HCT116 (cell line): Measurements from ENCODE around the gene OR8G1. TPM values are rescaled to one million over a fixed set of nuclear protein-coding genes. Genes with fewer than 3 reads are reported as not detected.

Experiments
- ATAC-seq: fragments of 200-7000 bp; cut with Tn5 transposase; 2 replicates; pipeline ENCODE4 v1.9.1; 2020; ENCODE audit warnings: mild to moderate bottlenecking, moderate library complexity
- BruUV-seq: library from RNA; stranded (reverse); fragments of 400-500 nt; replicated peaks from 2 replicates; lab custom pipeline; 2021; lab: Mats Ljungman, UMichigan
- CTCF ChIA-PET: fragments of 300-600 bp; sonication (Branson Sonifier 250); formaldehyde crosslinking; loops from one replicate; lab custom pipeline; 2021; ENCODE audit warnings: antibody characterized with exemption; lab: Charles Lee
- POLR2A ChIA-PET: fragments of 300-600, 350-600 bp; sonication (Branson Sonifier 250); formaldehyde crosslinking; loops from one replicate; lab custom pipeline; 2021; ENCODE audit warnings: antibody characterized with exemption; lab: Charles Lee
- RAD21 ChIA-PET, 2 experiments: fragments of 300-600 bp; sonication (Branson Sonifier 250); formaldehyde crosslinking; loops; one replicate each; lab custom pipeline; 2023; ENCODE audit warnings: low total read pairs in 2 of 2; ENCODE audit not compliant: uncharacterized antibody in 2 of 2, unreplicated experiment in 2 of 2, low non-redundant PET in 1 of 2; lab: Charles Lee
- DNase-seq: peaks from one replicate; pipeline ENCODE4 v3.0.0-alpha.2; 2010; ENCODE audit warnings: low read depth, low spot score
- H2AFZ ChIP-seq: fragments of 200-600 bp; shearing (Covaris generic), sonication (generic); 2 replicates; pipeline ENCODE4 v1.6.1; 2017; ENCODE audit warnings: low read depth, mixed run types, mixed read lengths, antibody characterized with exemption, low read length; ENCODE audit not compliant: poor library complexity, severe bottlenecking
- H3K27ac ChIP-seq: 2 replicates; pipeline ENCODE4 v1.5.1; 2012; ENCODE audit warnings: low read depth, low read length
- H3K27me3 ChIP-seq: fragments of 200-600 bp; sonication (generic); 2 replicates; pipeline ENCODE4 v1.6.1; 2016; ENCODE audit warnings: mixed run types, low read length, mixed read lengths; ENCODE audit not compliant: insufficient read depth
- H3K36me3 ChIP-seq, 2 experiments: fragments of 200-500 bp in 1 of 2; fragments of 200-600 bp in 1 of 2; sonication (Bioruptor generic) in 1 of 2; sonication (generic) in 1 of 2; 2 replicates each; pipeline versions ENCODE4 v1.5.1 to v1.6.1; 2014 to 2016; ENCODE audit warnings: low read length in 2 of 2, inconsistent platforms in 1 of 2, mixed read lengths in 1 of 2, mixed run types in 1 of 2; ENCODE audit not compliant: insufficient read depth in 2 of 2, control insufficient read depth in 1 of 2
- H3K4me1 ChIP-seq, 2 experiments: fragments of 200-600 bp in 1 of 2; sonication (generic) in 1 of 2; 2 replicates each; pipeline versions ENCODE4 v1.5.1 to v1.6.1; 2012 to 2017; ENCODE audit warnings: low read length in 2 of 2, inconsistent platforms in 1 of 2, mild to moderate bottlenecking in 1 of 2, mixed read lengths in 1 of 2, mixed run types in 1 of 2, moderate library complexity in 1 of 2; ENCODE audit not compliant: insufficient read depth in 2 of 2, control insufficient read depth in 1 of 2
- H3K4me2 ChIP-seq: fragments of 200-600 bp; sonication (generic); 2 replicates; pipeline ENCODE4 v1.6.1; 2017; ENCODE audit warnings: mixed run types, low read length, mixed read lengths
- H3K4me3 ChIP-seq, 2 experiments: fragments of 200-600 bp in 1 of 2; sonication (generic) in 1 of 2; replicated peaks in 1 of 2; 2 replicates each; pipeline ENCODE4 v1.5.1; 2011 to 2016; ENCODE audit warnings: low read length in 2 of 2, control low read depth in 1 of 2, low read depth in 1 of 2, mild to moderate bottlenecking in 1 of 2, mixed read lengths in 1 of 2, mixed run types in 1 of 2
- H3K79me2 ChIP-seq: fragments of 200-600 bp; sonication (generic); 2 replicates; pipeline ENCODE4 v1.6.1; 2017; ENCODE audit warnings: mild to moderate bottlenecking, mixed run types, low read length, moderate library complexity, mixed read lengths; ENCODE audit not compliant: insufficient read depth
- H3K9ac ChIP-seq: fragments of 200-600 bp; sonication (generic); 2 replicates; pipeline ENCODE4 v1.6.1; 2016; ENCODE audit warnings: low read length, mixed read lengths
- H3K9me2 ChIP-seq: fragments of 200-600 bp; sonication (generic), shearing (Covaris generic); 2 replicates; pipeline ENCODE4 v1.6.1; 2017; ENCODE audit warnings: mixed run types, mild to moderate bottlenecking, moderate library complexity; ENCODE audit not compliant: insufficient read depth
- H3K9me3 ChIP-seq, 2 experiments: fragments of 200-500 bp in 1 of 2; fragments of 200-600 bp in 1 of 2; sonication (Bioruptor generic) in 1 of 2; sonication (generic) in 1 of 2; 2 replicates each; pipeline ENCODE4 v1.6.1; 2014 to 2017; ENCODE audit warnings: low read length in 2 of 2, mixed read lengths in 2 of 2, inconsistent platforms in 1 of 2, low read depth in 1 of 2, mild to moderate bottlenecking in 1 of 2, mixed run types in 1 of 2, moderate library complexity in 1 of 2; ENCODE audit not compliant: control insufficient read depth in 1 of 2, insufficient read depth in 1 of 2
- H4K20me1 ChIP-seq: fragments of 200-600 bp; sonication (generic), shearing (Covaris generic); 2 replicates; pipeline ENCODE4 v1.6.1; 2017; ENCODE audit warnings: mixed run types, mild to moderate bottlenecking, moderate library complexity; ENCODE audit not compliant: insufficient read depth
- CBX3 ChIP-seq: IDR thresholded peaks from 2 replicates; pipeline ENCODE4 v1.6.1; 2012; ENCODE audit warnings: low read depth
- CEBPB ChIP-seq: IDR thresholded peaks from 2 replicates; pipeline ENCODE4 v1.6.1; 2012; ENCODE audit warnings: low read depth
- CTCF ChIP-seq, 3 experiments: fragments of 200-600 bp in 1 of 3; sonication (generic) in 1 of 3; IDR thresholded peaks in 2 of 3; conservative IDR thresholded peaks in 1 of 3; 2 replicates each; pipeline ENCODE4 v1.5.1; 2012 to 2017; ENCODE audit warnings: low read depth in 2 of 3, low read length in 2 of 3, antibody characterized with exemption in 1 of 3, borderline replicate concordance in 1 of 3, control low read depth in 1 of 3, mild to moderate bottlenecking in 1 of 3, mixed read lengths in 1 of 3, mixed run types in 1 of 3, moderate library complexity in 1 of 3; ENCODE audit not compliant: insufficient read depth in 1 of 3
- EZH2 ChIP-seq: fragments of 200-600 bp; sonication (generic); IDR thresholded peaks from 2 replicates; pipeline ENCODE4 v1.6.1; 2017; ENCODE audit warnings: antibody characterized with exemption, mixed run types
- EZH2phosphoT487 ChIP-seq: fragments of 200-600 bp; IDR thresholded peaks from 2 replicates; pipeline ENCODE4 v1.6.1; 2018; ENCODE audit warnings: antibody characterized with exemption, borderline replicate concordance
- FOSL1 ChIP-seq: IDR thresholded peaks from 2 replicates; pipeline ENCODE4 v1.6.1; 2012; ENCODE audit warnings: low read depth
- MAX ChIP-seq: IDR thresholded peaks from 2 replicates; pipeline ENCODE4 v1.6.1; 2012
- POLR2A ChIP-seq: IDR thresholded peaks from 2 replicates; pipeline ENCODE4 v1.7.0; 2011; ENCODE audit warnings: borderline replicate concordance; ENCODE audit not compliant: insufficient read depth, insufficient read length; ENCODE audit errors: extremely low read depth
- REST ChIP-seq: IDR thresholded peaks from 2 replicates; pipeline ENCODE4 v1.6.1; 2012; ENCODE audit warnings: low read depth
- SIN3A ChIP-seq: IDR thresholded peaks from 2 replicates; pipeline ENCODE4 v1.6.1; 2012; ENCODE audit warnings: low read depth
- SP1 ChIP-seq: IDR thresholded peaks from 2 replicates; pipeline ENCODE4 v1.6.1; 2012; ENCODE audit warnings: low read depth
- SRF ChIP-seq: IDR thresholded peaks from 2 replicates; pipeline ENCODE4 v1.6.1; 2012; ENCODE audit warnings: low read depth
- TCF7L2 ChIP-seq: IDR thresholded peaks from 2 replicates; pipeline ENCODE4 v1.7.0; 2011; ENCODE audit warnings: borderline replicate concordance, inconsistent platforms; ENCODE audit not compliant: insufficient read depth, insufficient read length; ENCODE audit errors: extremely low read depth
- YY1 ChIP-seq: IDR thresholded peaks from 2 replicates; pipeline ENCODE4 v1.6.1; 2011; ENCODE audit warnings: low read length, low read depth, moderate library complexity, mild to moderate bottlenecking; ENCODE audit not compliant: insufficient replicate concordance; ENCODE audit errors: extremely low read depth
- ZBTB33 ChIP-seq: IDR thresholded peaks from 2 replicates; pipeline ENCODE4 v1.6.1; 2011; ENCODE audit warnings: mild to moderate bottlenecking, low read length, moderate library complexity; ENCODE audit not compliant: insufficient replicate concordance; ENCODE audit errors: extremely low read depth
- ZFX ChIP-seq: fragments of 450-650 bp; IDR thresholded peaks from 2 replicates; pipeline ENCODE4 v1.6.1; 2017
- ZNF274 ChIP-seq: fragments of 200-500 bp; sonication (Bioruptor generic); IDR thresholded peaks from 2 replicates; pipeline ENCODE4 v1.6.1; 2014; ENCODE audit warnings: mild to moderate bottlenecking, low read depth, low read length, inconsistent platforms
- intact Hi-C: fragments of 100-400 bp; cut with micrococcal nuclease; formaldehyde crosslinking; loops from 2 replicates; pipeline ENCODE4 v1.10.0; 2022
- total RNA-seq: library from RNA; stranded (reverse); gene quantifications from one replicate; pipeline ENCODE4 v1.2.1, GENCODE V29; 2021; ENCODE audit not compliant: unreplicated experiment

Gene OR8G1
- total RNA-seq, 1 experiment from 2014 or later: not detected

- TF ChIP-seq ZBTB33: no peak
- TF ChIP-seq CEBPB: no peak
- TF ChIP-seq YY1: no peak
- TF ChIP-seq EZH2phosphoT487: no peak
- TF ChIP-seq CBX3: no peak
- TF ChIP-seq POLR2A: no peak
- TF ChIP-seq FOSL1: no peak
- no peak for TF ChIP-seq MAX
Measured at GRCh38 chr11:124210421-124210820, 30.5 kb upstream of the OR8G1 start (continued).

- ATAC-seq: no peak
- H3K9ac ChIP-seq: no peak overlapping the region
- H3K27me3 ChIP-seq: peaks cover 24% of the 10 kb centered on the region
- no peaks in the 10 kb centered on the region for H3K4me1 ChIP-seq
- H3K9me2 ChIP-seq: no peaks in the 10 kb centered on the region
- ChIA-PET POLR2A (no interaction called here), RAD21 (no interaction called here), CTCF (no interaction called here)
- no peak overlapping the region for H3K4me2 ChIP-seq
- no TSS peak for BruUV-seq
- H4K20me1 ChIP-seq: no peaks in the 10 kb centered on the region
- DNase-seq: no peak
- intact Hi-C loops: no loop called here
- H3K4me3 ChIP-seq: no peak overlapping the region
- no peak overlapping the region for H3K27ac ChIP-seq
- no peaks in the 10 kb centered on the region for H3K36me3 ChIP-seq
- H2AFZ ChIP-seq: no peak overlapping the region
- no peaks in the 10 kb centered on the region for H3K79me2 ChIP-seq
- H3K9me3 ChIP-seq: no peaks in the 10 kb centered on the region
- no peak for TF ChIP-seq REST
- TF ChIP-seq EZH2: no peak
- no peak for TF ChIP-seq YY1
- no peak for TF ChIP-seq CTCF (IDR thresholded peaks at IDR 0.05 in 2 of 3, conservative IDR thresholded peaks at IDR 0.05 in 1 of 3; ENCODE audit: borderline replicate concordance in 1 of 3, insufficient read depth in 1 of 3, low read depth in 2 of 3, low read length in 2 of 3)
- no peak for TF ChIP-seq MAX
- no peak for TF ChIP-seq SIN3A
- TF ChIP-seq SP1: no peak
- no peak for TF ChIP-seq CBX3
- no peak for TF ChIP-seq ZFX
- no peak for TF ChIP-seq FOSL1
- no peak for TF ChIP-seq ZNF274
- no peak for TF ChIP-seq EZH2phosphoT487
- TF ChIP-seq TCF7L2: no peak
- TF ChIP-seq SRF: no peak
- no peak for TF ChIP-seq CEBPB
- TF ChIP-seq, all 23 proteins: peak for 0
Measured at GRCh38 chr11:124211321-124211720, 29.6 kb upstream of the OR8G1 start.
